ENCODE measurements around the gene STIP1.

DNA sequence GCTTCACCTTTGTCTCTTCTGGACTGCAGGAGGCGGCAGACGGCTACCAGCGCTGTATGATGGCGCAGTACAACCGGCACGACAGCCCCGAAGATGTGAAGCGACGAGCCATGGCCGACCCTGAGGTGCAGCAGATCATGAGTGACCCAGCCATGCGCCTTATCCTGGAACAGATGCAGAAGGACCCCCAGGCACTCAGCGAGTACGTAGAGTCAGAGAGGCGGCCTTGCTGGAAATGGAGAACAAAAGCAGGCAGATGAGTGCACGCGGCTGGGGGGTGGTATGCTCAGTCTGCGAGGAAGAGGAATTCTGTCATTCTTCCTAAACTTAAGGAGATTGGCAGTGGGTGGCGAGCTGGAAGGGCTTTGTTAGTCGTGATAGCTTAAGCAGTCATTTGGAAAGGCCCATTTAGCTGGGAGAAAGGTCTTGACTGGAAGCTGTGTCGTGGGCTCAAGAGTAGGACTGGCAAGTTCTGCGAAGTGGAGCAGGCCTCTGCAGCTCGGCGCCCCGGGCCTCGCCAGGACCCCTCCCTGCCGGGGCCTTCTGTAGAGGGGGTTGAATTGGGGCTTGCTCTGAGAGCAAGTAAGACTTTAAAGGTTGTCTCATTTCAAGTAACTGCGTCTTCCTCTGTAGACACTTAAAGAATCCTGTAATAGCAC, 17.6 kb downstream of the STIP1 start:
- no peak for TF ChIP-seq POLR2A (IDR thresholded peaks at IDR 0.05)
- TF ChIP-seq, protein P1, sequence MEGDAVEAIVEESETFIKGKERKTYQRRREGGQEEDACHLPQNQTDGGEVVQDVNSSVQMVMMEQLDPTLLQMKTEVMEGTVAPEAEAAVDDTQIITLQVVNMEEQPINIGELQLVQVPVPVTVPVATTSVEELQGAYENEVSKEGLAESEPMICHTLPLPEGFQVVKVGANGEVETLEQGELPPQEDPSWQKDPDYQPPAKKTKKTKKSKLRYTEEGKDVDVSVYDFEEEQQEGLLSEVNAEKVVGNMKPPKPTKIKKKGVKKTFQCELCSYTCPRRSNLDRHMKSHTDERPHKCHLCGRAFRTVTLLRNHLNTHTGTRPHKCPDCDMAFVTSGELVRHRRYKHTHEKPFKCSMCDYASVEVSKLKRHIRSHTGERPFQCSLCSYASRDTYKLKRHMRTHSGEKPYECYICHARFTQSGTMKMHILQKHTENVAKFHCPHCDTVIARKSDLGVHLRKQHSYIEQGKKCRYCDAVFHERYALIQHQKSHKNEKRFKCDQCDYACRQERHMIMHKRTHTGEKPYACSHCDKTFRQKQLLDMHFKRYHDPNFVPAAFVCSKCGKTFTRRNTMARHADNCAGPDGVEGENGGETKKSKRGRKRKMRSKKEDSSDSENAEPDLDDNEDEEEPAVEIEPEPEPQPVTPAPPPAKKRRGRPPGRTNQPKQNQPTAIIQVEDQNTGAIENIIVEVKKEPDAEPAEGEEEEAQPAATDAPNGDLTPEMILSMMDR (IDR thresholded peaks at IDR 0.05), result no peak
